GM12801 (cell line): ENCODE results near the gene GMPS.

Source experiments
- TF ChIP-seq, protein P1 (sequence below): IDR thresholded peaks from one replicate; pipeline ENCODE4 v1.5.1; 2011; ENCODE audit warnings: control low read depth; ENCODE audit not compliant: insufficient read length; ENCODE audit errors: extremely low read depth

Gene GMPS

DNA sequence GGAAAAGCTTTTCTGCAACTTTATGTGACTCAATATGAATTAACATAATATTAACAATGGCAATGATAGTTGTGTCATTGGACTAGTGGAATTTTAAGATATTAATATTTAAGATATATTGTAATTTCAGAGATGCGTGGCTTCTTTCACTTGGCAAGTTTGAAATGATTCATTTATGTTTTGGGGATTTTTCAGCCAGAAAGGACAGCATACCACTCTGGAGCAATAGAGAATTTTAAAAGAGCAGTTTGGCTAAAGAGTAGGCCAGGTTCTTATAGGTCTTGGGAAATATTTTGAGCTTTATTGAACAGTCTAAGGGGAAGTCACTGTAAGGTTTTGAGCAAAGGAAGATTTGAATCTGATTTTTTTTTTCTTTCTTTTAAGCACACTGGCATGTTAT, 16.5 kb downstream of the GMPS start:
- TF ChIP-seq, protein P1, sequence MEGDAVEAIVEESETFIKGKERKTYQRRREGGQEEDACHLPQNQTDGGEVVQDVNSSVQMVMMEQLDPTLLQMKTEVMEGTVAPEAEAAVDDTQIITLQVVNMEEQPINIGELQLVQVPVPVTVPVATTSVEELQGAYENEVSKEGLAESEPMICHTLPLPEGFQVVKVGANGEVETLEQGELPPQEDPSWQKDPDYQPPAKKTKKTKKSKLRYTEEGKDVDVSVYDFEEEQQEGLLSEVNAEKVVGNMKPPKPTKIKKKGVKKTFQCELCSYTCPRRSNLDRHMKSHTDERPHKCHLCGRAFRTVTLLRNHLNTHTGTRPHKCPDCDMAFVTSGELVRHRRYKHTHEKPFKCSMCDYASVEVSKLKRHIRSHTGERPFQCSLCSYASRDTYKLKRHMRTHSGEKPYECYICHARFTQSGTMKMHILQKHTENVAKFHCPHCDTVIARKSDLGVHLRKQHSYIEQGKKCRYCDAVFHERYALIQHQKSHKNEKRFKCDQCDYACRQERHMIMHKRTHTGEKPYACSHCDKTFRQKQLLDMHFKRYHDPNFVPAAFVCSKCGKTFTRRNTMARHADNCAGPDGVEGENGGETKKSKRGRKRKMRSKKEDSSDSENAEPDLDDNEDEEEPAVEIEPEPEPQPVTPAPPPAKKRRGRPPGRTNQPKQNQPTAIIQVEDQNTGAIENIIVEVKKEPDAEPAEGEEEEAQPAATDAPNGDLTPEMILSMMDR, result no peak

DNA sequence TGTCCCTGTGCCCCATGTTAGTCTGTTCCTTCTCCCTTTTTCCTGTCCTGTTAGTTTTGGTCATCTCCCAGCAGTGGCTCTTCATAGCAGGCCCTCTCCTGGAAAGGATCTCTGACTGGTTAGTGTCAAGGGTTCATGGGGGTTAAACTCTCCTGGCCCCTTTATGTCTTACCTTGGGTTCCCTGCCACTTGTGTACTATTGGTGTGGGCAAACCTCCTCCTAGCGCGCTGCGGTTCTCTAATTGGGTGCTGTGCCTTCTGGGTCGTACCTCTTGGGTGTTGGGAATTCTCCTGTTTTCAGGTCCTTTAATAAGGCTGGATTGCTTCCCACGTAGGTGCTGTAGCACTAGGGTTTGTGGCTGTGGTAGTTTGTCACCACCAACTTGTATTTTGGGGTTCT, 18.8 kb downstream of the GMPS start:
- TF ChIP-seq, protein P1, result no peak

DNA sequence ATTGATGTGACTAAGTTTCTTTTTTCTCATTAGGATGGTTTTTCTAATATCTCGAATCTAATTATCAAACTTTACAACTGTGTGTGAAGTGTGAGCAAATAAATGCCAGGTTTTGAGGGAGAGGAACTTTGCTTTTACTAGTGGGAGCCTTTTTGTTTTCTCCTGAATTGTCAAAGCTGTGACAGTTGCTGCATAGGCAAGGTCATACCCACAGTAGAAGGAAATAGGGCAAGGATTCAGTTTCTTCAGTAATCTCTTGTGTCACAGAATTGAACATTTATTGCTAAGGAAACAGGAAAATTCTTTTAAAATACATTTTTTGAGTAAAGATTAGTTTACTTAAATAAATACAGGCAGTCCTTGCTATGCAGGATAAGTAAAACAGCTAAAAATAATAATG, 19.5 kb downstream of the GMPS start:
- TF ChIP-seq, protein P1, result no peak

DNA sequence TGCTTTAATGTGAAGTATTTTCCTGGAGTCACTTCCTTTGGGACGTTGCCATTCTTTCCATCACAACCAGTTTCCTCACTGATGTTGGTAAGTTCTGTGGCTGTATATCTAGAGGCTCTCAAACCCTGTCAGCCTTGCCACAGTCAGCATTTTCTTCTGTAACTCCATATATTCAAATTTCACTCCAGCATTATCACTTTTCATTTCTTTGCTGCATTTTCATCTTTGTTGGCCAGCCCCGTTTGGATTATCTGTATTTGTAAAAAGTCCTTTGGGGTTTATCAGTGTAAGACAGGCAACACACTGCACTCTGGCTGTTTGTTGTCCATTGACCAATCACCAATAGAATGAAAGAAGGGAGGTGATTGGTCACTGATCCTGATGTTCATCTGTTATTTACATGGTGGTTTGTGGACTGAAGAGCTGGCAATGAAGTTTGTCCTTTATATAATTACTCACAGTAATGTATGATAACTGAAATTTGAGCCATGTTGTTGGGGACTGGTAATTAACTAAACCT, 20.3 kb downstream of the GMPS start:
- TF ChIP-seq, protein P1, result no peak

DNA sequence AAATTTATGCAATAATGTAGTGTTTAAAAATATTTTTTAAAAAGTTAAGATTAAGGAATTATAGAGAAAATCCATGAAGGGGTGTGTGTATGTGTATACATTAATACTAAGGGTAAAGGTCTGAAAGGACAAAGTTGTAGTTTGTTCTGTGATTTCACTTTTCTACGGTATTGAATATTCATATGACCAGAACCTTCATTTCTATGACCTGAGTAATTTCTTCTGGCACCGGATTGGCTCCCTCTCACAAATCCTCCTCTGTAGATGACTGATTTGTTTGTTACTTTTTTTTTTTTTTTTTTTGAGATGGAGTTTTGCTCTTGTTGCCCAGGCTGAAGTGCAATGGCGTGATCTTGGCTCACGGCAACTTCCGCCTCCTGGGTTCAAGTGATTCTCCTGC, 20.9 kb downstream of the GMPS start:
- TF ChIP-seq, protein P1, result no peak

DNA sequence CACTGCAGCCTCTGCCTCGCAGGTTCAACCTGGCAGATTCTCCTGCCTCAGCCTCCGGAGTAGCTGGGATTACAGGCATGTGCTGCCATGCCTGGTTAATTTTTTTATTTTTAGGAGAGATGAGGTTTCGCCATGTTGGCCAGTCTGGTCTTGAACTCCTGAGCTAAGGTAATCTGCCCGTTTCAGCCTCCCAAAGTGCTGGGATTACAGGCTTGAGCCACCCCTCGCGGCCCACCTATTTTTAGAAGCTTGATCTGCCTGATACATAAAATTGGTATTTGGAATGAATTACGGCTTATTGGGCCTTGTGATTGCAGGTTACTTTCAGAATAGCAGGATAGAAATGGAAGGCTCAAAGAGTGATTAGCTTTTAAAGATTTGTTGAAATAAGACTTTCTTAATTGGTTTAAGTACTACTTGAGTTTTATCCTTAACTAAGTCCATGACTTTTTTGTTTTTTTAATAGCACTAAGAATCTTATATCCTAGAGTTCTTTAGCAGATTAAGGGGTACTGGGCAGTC, 25.0 kb downstream of the GMPS start:
- TF ChIP-seq, protein P1, result no peak

DNA sequence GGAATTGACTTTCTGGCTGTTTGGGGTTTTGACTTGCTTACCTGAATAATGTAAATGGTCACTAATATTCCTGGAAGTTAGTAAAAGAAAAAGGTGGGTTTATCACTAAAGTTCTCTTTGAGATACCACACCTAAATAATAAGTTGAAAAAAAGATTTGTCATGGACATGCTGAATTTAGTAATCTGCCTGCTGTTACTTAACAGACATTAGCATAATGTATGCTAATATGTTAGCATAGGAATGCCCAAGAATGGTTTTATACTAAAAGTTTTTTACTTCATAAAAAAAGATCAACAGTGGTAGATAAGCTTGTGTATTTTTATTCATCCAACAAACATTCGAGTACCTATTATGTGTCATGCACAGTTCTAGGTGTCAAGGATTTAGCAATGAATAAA, 36.5 kb downstream of the GMPS start:
- TF ChIP-seq, protein P1, result no peak
